Inflammatory macrophage treated with lipopolysaccharide for 4 hours (primary cell): Measurements from ENCODE around the gene APH1B.

Experiments used
- DNase-seq: peaks from one replicate; pipeline ENCODE4 v3.0.0-alpha.2; 2020

APH1B gene

GRCh38 chr15:63357061-63357460, 79.7 kb downstream of the APH1B start:
- DNase-seq = no peak

- no peak for DNase-seq
These were observed 80.3 kb downstream of the APH1B start for GRCh38 chr15:63357731-63358130.

DNA sequence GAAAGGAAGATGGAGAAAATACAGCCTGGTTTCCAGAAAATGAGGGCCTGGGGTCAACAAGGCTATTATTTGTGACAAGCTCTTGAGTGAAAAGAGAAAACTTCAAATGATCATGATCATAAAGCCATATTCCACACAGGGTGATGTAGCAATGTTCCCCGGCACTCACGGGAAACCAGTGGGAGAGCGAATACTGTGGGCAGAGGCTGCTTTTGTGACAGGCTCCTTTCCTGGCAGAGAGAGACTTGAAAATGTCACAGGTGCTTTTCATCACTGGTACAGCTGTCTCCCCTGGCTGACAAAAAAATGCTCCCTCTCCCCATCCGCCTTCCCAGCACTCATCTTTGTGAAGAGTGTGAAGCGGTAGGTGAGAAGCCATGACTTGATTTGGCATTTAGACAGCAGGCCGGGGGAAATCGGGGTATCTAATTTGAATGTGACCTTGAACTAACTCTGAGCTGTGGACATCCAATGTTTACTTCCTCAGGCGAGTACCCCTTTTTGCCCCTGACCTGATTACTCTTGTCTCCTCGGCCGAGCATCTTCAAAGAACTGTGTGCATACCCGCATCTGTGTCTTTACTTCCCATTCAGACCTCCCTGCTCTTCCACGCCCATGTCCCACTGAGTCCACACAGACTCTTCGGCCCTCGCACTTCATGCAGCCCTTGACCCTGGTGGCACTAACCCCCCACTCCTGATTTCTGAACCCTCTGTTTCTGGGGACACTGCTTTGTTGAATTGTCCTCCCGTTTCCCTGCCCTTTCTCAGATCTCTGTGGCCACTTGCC, 81.0 kb downstream of the APH1B start:
- no peak for DNase-seq
